ENCODE data around the gene CFAP74.

CFAP74 gene

DNA sequence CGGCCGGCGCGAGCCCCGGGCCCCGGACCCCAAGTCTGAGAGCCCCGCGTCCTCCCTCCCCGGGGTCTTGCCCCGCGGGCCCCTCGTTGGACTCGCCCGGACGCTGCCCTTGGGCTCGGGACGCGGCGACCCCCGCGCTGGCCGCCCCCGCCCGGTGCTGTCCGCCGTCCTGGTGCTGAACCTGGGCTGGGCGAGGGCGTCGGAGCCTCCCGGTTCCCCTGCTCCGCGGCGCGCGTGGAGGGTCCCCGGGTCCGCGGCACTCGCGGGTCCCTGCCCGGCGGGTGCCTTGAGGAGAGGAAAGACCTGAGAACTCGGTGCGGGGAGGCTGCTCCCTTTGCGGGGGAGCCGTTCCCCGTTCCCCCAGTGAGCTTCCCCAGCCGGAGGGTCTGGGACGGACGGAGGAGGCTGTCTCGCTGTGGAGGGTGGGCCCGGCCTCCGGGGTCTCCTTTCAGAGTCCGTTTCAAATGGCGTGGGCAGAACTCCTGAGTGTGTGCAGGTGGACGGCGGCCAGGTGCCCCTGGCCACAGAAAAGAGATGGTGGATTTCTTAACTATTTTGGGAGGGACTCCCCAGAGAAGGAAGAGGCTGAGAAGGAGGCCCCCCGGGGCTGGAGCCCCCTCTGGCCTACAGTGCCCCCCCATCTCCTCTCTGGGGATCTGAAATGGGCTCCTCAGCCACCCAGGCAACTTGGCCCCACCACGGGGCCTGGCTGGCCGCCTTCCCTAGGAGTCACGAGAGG lies 16.2 kb upstream of the CFAP74 start:
- DNase-seq: no peak
- H3K36me3 ChIP-seq (ENCODE audit: control insufficient read depth in 1 of 2, insufficient read depth in 2 of 2, low read length in 2 of 2): no peaks in the 10 kb centered on the region
- no peaks in the 10 kb centered on the region for H3K4me1 ChIP-seq (ENCODE audit: control insufficient read depth in 1 of 2, insufficient read depth in 2 of 2, low read length in 2 of 2)
- H3K27me3 ChIP-seq (ENCODE audit: insufficient read depth, low read length): peaks cover 28% of the 10 kb centered on the region
- H3K9ac ChIP-seq (ENCODE audit: low read length): no peak overlapping the region
- no peak overlapping the region for H3K4me3 ChIP-seq (ENCODE audit: low read depth, low read length)
- no peak overlapping the region for H2BK12ac ChIP-seq (ENCODE audit: low read length)
- H4K8ac ChIP-seq (ENCODE audit: low read depth, low read length): no peak overlapping the region
- no peaks in the 10 kb centered on the region for H3K79me2 ChIP-seq (ENCODE audit: control insufficient read depth, insufficient read depth, low read length, poor library complexity)
- H3K4ac ChIP-seq (ENCODE audit: low read depth, low read length): no peak overlapping the region
- WGBS (ENCODE audit: extremely low coverage, insufficient coverage, insufficient read length): no CpG with 5 or more reads among the region's 61 CpGs
- H2BK120ac ChIP-seq (ENCODE audit: insufficient read depth, low read length, poor library complexity): no peak overlapping the region
- H3K14ac ChIP-seq (ENCODE audit: low read length): no peak overlapping the region
- no peak overlapping the region for H2AFZ ChIP-seq (ENCODE audit: insufficient read depth, low read length, poor library complexity)
- no peak overlapping the region for H2AK5ac ChIP-seq (ENCODE audit: low read length)
- H2BK5ac ChIP-seq (ENCODE audit: low read depth, low read length, poor library complexity): no peak overlapping the region
- H4K91ac ChIP-seq (ENCODE audit: low read depth, low read length): no peak overlapping the region
- H3K27ac ChIP-seq (ENCODE audit: low read depth, low read length): no peak overlapping the region
- peak overlapping the region; percentile 56 for H3K4me2 ChIP-seq (ENCODE audit: low read length)
- no peaks in the 10 kb centered on the region for H3K9me3 ChIP-seq (ENCODE audit: insufficient read depth, low read depth, low read length)
- no peak overlapping the region for H3K18ac ChIP-seq (ENCODE audit: low read length)
- no peaks in the 10 kb centered on the region for H3K79me1 ChIP-seq (ENCODE audit: low read length)
- H3K23ac ChIP-seq (ENCODE audit: low read length): no peak overlapping the region
- H4K12ac ChIP-seq (ENCODE audit: low read depth, low read length): no peak overlapping the region

DNA sequence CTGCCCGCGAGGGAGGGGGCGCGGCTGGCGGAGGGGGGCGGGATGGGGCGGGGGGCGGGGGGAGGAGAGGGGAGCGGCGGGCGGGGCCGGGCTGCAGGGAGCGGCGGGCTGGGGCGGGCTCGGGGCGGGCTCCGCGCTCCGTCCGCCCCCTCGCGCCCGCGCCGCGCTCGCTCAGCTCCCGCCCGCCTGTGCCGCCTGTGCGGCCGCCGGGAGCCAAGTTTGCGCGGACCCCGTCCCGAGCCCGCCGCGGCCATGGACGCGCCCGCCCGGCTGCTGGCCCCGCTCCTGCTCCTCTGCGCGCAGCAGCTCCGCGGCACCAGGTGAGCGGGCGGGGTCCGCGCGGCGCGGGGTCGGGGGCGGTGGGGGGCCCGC lies 15.6 kb upstream of the CFAP74 start, which contains the start of gene GABRD:
Gene GABRD (plus strand): TSS at position 174 of the 372 bp plus-strand sequence. CDS start 79 bp downstream, at position 253.
- Histone ChIP-seq H3K27ac (ENCODE audit: low read depth, low read length) (no peak within 1 kb of the TSS), H2BK12ac (ENCODE audit: low read length) (no peak within 1 kb of the TSS), H3K36me3 (ENCODE audit: control insufficient read depth in 1 of 2, insufficient read depth in 2 of 2, low read length in 2 of 2) (no peaks in the 10 kb centered on the region), H3K9ac (ENCODE audit: low read length) (no peak within 1 kb of the TSS), H3K4ac (ENCODE audit: low read depth, low read length) (no peak within 1 kb of the TSS), H3K27me3 (ENCODE audit: insufficient read depth, low read length) (peaks cover 28% of the 10 kb centered on the region), H2AK5ac (ENCODE audit: low read length) (no peak within 1 kb of the TSS), H4K12ac (ENCODE audit: low read depth, low read length) (no peak within 1 kb of the TSS), H3K4me3 (ENCODE audit: low read depth, low read length) (no peak within 1 kb of the TSS), H4K91ac (ENCODE audit: low read depth, low read length) (no peak within 1 kb of the TSS), H3K79me2 (ENCODE audit: control insufficient read depth, insufficient read depth, low read length, poor library complexity) (no peaks in the 10 kb centered on the region), H2AFZ (ENCODE audit: insufficient read depth, low read length, poor library complexity) (no peak within 1 kb of the TSS), H3K79me1 (ENCODE audit: low read length) (no peaks in the 10 kb centered on the region), H3K4me2 (ENCODE audit: low read length) (peak within 1 kb of the TSS; percentile 56), H2BK120ac (ENCODE audit: insufficient read depth, low read length, poor library complexity) (no peak within 1 kb of the TSS), H3K18ac (ENCODE audit: low read length) (no peak within 1 kb of the TSS), H3K9me3 (ENCODE audit: insufficient read depth, low read depth, low read length) (no peaks in the 10 kb centered on the region), H3K23ac (ENCODE audit: low read length) (no peak within 1 kb of the TSS), H2BK5ac (ENCODE audit: low read depth, low read length, poor library complexity) (no peak within 1 kb of the TSS), H3K14ac (ENCODE audit: low read length) (no peak within 1 kb of the TSS), H3K4me1 (ENCODE audit: control insufficient read depth in 1 of 2, insufficient read depth in 2 of 2, low read length in 2 of 2) (no peaks in the 10 kb centered on the region), H4K8ac (ENCODE audit: low read depth, low read length) (no peak within 1 kb of the TSS)
- WGBS (ENCODE audit: extremely low coverage, insufficient coverage, insufficient read length): no CpG with 5 or more reads among the region's 60 CpGs
- DNase-seq: peak in 1 of 2 donors; percentile 38

- Histone ChIP-seq H4K12ac (ENCODE audit: low read depth, low read length) (no peak overlapping the region), H3K18ac (ENCODE audit: low read length) (no peak overlapping the region), H3K36me3 (ENCODE audit: control insufficient read depth in 1 of 2, insufficient read depth in 2 of 2, low read length in 2 of 2) (no peaks in the 10 kb centered on the region), H2BK120ac (ENCODE audit: insufficient read depth, low read length, poor library complexity) (no peak overlapping the region), H3K4me1 (ENCODE audit: control insufficient read depth in 1 of 2, insufficient read depth in 2 of 2, low read length in 2 of 2) (no peaks in the 10 kb centered on the region), H3K27ac (ENCODE audit: low read depth, low read length) (no peak overlapping the region), H3K9ac (ENCODE audit: low read length) (no peak overlapping the region), H3K23ac (ENCODE audit: low read length) (no peak overlapping the region), H3K9me3 (ENCODE audit: insufficient read depth, low read depth, low read length) (no peaks in the 10 kb centered on the region), H3K4me2 (ENCODE audit: low read length) (no peak overlapping the region), H2BK5ac (ENCODE audit: low read depth, low read length, poor library complexity) (no peak overlapping the region), H3K79me1 (ENCODE audit: low read length) (no peaks in the 10 kb centered on the region), H3K79me2 (ENCODE audit: control insufficient read depth, insufficient read depth, low read length, poor library complexity) (no peaks in the 10 kb centered on the region), H3K4ac (ENCODE audit: low read depth, low read length) (no peak overlapping the region), H4K91ac (ENCODE audit: low read depth, low read length) (no peak overlapping the region), H3K14ac (ENCODE audit: low read length) (no peak overlapping the region), H4K8ac (ENCODE audit: low read depth, low read length) (no peak overlapping the region), H3K27me3 (ENCODE audit: insufficient read depth, low read length) (peaks cover 28% of the 10 kb centered on the region), H2AFZ (ENCODE audit: insufficient read depth, low read length, poor library complexity) (no peak overlapping the region), H3K4me3 (ENCODE audit: low read depth, low read length) (no peak overlapping the region), H2AK5ac (ENCODE audit: low read length) (no peak overlapping the region), H2BK12ac (ENCODE audit: low read length) (no peak overlapping the region)
- WGBS (ENCODE audit: extremely low coverage, insufficient coverage, insufficient read length): no CpG with 5 or more reads among the region's 48 CpGs
- no peak for DNase-seq
Measured at GRCh38 chr1:2018217-2019171, 14.9 kb upstream of the CFAP74 start.

- Histone ChIP-seq H3K14ac (ENCODE audit: low read length) (no peak overlapping the region), H3K27me3 (ENCODE audit: insufficient read depth, low read length) (peaks cover 28% of the 10 kb centered on the region), H3K36me3 (ENCODE audit: control insufficient read depth in 1 of 2, insufficient read depth in 2 of 2, low read length in 2 of 2) (no peaks in the 10 kb centered on the region), H3K9me3 (ENCODE audit: insufficient read depth, low read depth, low read length) (no peaks in the 10 kb centered on the region), H3K4me2 (ENCODE audit: low read length) (no peak overlapping the region), H3K27ac (ENCODE audit: low read depth, low read length) (no peak overlapping the region), H2BK12ac (ENCODE audit: low read length) (no peak overlapping the region), H2AK5ac (ENCODE audit: low read length) (no peak overlapping the region), H4K91ac (ENCODE audit: low read depth, low read length) (no peak overlapping the region), H2BK120ac (ENCODE audit: insufficient read depth, low read length, poor library complexity) (no peak overlapping the region), H4K12ac (ENCODE audit: low read depth, low read length) (no peak overlapping the region), H3K23ac (ENCODE audit: low read length) (no peak overlapping the region), H3K79me1 (ENCODE audit: low read length) (no peaks in the 10 kb centered on the region), H3K4me1 (ENCODE audit: control insufficient read depth in 1 of 2, insufficient read depth in 2 of 2, low read length in 2 of 2) (no peaks in the 10 kb centered on the region), H3K79me2 (ENCODE audit: control insufficient read depth, insufficient read depth, low read length, poor library complexity) (no peaks in the 10 kb centered on the region), H2BK5ac (ENCODE audit: low read depth, low read length, poor library complexity) (no peak overlapping the region), H2AFZ (ENCODE audit: insufficient read depth, low read length, poor library complexity) (no peak overlapping the region), H4K8ac (ENCODE audit: low read depth, low read length) (no peak overlapping the region), H3K4me3 (ENCODE audit: low read depth, low read length) (no peak overlapping the region), H3K18ac (ENCODE audit: low read length) (no peak overlapping the region), H3K4ac (ENCODE audit: low read depth, low read length) (no peak overlapping the region), H3K9ac (ENCODE audit: low read length) (no peak overlapping the region)
- no CpG with 5 or more reads among the region's 9 CpGs for WGBS (ENCODE audit: extremely low coverage, insufficient coverage, insufficient read length)
- DNase-seq: no peak
Measured at GRCh38 chr1:2016123-2016522, 12.5 kb upstream of the CFAP74 start.

Measured in trophoblast cell (in vitro differentiated cells and primary cell).